ENCODE measurements around the gene ATRIP.

Gene ATRIP

GRCh38 chr3:48464713-48465221, 18.2 kb downstream of the ATRIP start:
- no peak for DNase-seq (ENCODE audit: extremely low spot score)
- ChIA-PET CTCF (interaction anchor here (0.8 to 4.5 kb wide), 6 partner anchors 10 to 94 kb away, joined by 3 to 17 read pairs (median 5); no protein-coding TSS in a partner anchor), POLR2A (interaction anchor here (1.3 kb wide), 1 partner anchor 18 kb away, joined by 3 read pairs; the partner anchor contains the start of gene ATRIP)
- TF ChIP-seq, protein P1, sequence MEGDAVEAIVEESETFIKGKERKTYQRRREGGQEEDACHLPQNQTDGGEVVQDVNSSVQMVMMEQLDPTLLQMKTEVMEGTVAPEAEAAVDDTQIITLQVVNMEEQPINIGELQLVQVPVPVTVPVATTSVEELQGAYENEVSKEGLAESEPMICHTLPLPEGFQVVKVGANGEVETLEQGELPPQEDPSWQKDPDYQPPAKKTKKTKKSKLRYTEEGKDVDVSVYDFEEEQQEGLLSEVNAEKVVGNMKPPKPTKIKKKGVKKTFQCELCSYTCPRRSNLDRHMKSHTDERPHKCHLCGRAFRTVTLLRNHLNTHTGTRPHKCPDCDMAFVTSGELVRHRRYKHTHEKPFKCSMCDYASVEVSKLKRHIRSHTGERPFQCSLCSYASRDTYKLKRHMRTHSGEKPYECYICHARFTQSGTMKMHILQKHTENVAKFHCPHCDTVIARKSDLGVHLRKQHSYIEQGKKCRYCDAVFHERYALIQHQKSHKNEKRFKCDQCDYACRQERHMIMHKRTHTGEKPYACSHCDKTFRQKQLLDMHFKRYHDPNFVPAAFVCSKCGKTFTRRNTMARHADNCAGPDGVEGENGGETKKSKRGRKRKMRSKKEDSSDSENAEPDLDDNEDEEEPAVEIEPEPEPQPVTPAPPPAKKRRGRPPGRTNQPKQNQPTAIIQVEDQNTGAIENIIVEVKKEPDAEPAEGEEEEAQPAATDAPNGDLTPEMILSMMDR (IDR thresholded peaks at IDR 0.05; ENCODE audit: control extremely low read depth, extremely low read depth, low read depth, missing control alignments), result no peak

GRCh38 chr3:48465237-48465530, 18.6 kb downstream of the ATRIP start:
- CTCF ChIA-PET, result interaction anchor here (1.3 to 4.5 kb wide), 6 partner anchors 10 to 83 kb away, joined by 3 to 17 read pairs (median 6); no protein-coding TSS in a partner anchor
- POLR2A ChIA-PET, result no interaction called here
- TF ChIP-seq, protein P1 (IDR thresholded peaks at IDR 0.05; ENCODE audit: control extremely low read depth, extremely low read depth, low read depth, missing control alignments), result no peak
- DNase-seq (ENCODE audit: extremely low spot score), result no peak

GRCh38 chr3:48465531-48466378, 19.2 kb downstream of the ATRIP start:
- CTCF ChIA-PET, result interaction anchor here (0.7 to 1.9 kb wide), 6 partner anchors 11 to 84 kb away, joined by 3 to 15 read pairs (median 5); no protein-coding TSS in a partner anchor
- POLR2A ChIA-PET, result no interaction called here
- TF ChIP-seq, protein P1 (IDR thresholded peaks at IDR 0.05; ENCODE audit: control extremely low read depth, extremely low read depth, low read depth, missing control alignments), result peak; percentile 53
- peak; percentile 92 for DNase-seq (ENCODE audit: extremely low spot score)

- POLR2A ChIA-PET, result interaction anchor here (0.8 kb wide), 1 partner anchor 563 kb away, joined by 3 read pairs; the partner anchor contains the start of gene IMPDH2
- CTCF ChIA-PET, result interaction anchor here (0.7 to 1.9 kb wide), 7 partner anchors 8 to 83 kb away, joined by 3 to 15 read pairs (median 4); no protein-coding TSS in a partner anchor
- peak; percentile 36 for DNase-seq (ENCODE audit: extremely low spot score)
- TF ChIP-seq, protein P1 (IDR thresholded peaks at IDR 0.05; ENCODE audit: control extremely low read depth, extremely low read depth, low read depth, missing control alignments), result no peak
These were observed 20.0 kb downstream of the ATRIP start for GRCh38 chr3:48466386-48467109.

DNA sequence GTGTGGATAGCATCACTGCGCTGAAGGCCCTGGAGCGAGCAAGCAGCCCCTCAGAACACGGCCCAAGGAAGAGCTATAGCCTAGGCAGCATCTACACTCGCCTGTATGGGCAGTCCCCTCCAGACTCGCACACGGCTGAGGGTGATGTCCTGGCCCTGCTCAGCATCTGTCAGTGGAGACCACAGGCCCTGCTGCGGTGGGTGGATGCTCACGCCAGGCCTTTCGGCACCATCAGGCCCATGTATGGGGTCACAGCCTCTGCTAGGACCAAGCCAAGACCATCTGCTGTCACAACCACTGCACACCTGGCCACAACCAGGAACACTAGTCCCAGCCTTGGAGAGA, 20.5 kb downstream of the ATRIP start:
- POLR2A ChIA-PET, result interaction anchor here (0.8 kb wide), 1 partner anchor 562 kb away, joined by 3 read pairs; the partner anchor contains the start of gene IMPDH2
- TF ChIP-seq, protein P1 (IDR thresholded peaks at IDR 0.05; ENCODE audit: control extremely low read depth, extremely low read depth, low read depth, missing control alignments), result no peak
- peak; percentile 18 for DNase-seq (ENCODE audit: extremely low spot score)
- CTCF ChIA-PET, result interaction anchor here (1.3 to 1.9 kb wide), 4 partner anchors 9 to 40 kb away, joined by 3 to 15 read pairs (median 6); no protein-coding TSS in a partner anchor

Measured in GM10248 (cell line).